Loucy (cell line): Measurements from ENCODE around the gene TMEFF1.

ENCODE experiments used
- H2AFZ ChIP-seq: fragments of 200-600 bp; sonication (generic); 2 replicates; pipeline ENCODE4 v1.6.0; 2016; ENCODE audit warnings: antibody characterized with exemption, mild to moderate bottlenecking, low read length, moderate library complexity
- H3F3A ChIP-seq: fragments of 200-600 bp; 2 replicates; pipeline ENCODE4 v1.6.0; 2016; ENCODE audit warnings: antibody characterized with exemption, low read depth, mild to moderate bottlenecking
- H3K27me3 ChIP-seq: fragments of 200-600 bp; sonication (generic); 2 replicates; pipeline ENCODE4 v1.6.1; 2014; ENCODE audit warnings: low read length, mild to moderate bottlenecking; ENCODE audit not compliant: insufficient read depth, poor library complexity, severe bottlenecking
- H3K36me3 ChIP-seq: fragments of 200-600 bp; sonication (generic); 2 replicates; pipeline ENCODE4 v1.6.1; 2016; ENCODE audit warnings: low read length; ENCODE audit not compliant: insufficient read depth
- H3K4me1 ChIP-seq: fragments of 200-600 bp; sonication (generic); 2 replicates; pipeline ENCODE4 v1.5.1; 2014; ENCODE audit warnings: low read length, mild to moderate bottlenecking; ENCODE audit not compliant: insufficient read depth, poor library complexity, severe bottlenecking
- H3K4me2 ChIP-seq: fragments of 200-600 bp; sonication (generic); 2 replicates; pipeline ENCODE4 v1.6.0; 2014; ENCODE audit warnings: antibody characterized with exemption, low read length, low read depth, mild to moderate bottlenecking; ENCODE audit not compliant: poor library complexity, severe bottlenecking
- H3K4me3 ChIP-seq: fragments of 200-600 bp; sonication (generic); 2 replicates; pipeline ENCODE4 v1.5.1; 2014; ENCODE audit warnings: low read length, mild to moderate bottlenecking, mixed read lengths; ENCODE audit not compliant: poor library complexity, severe bottlenecking
- H3K79me2 ChIP-seq: fragments of 200-600 bp; sonication (generic); 2 replicates; pipeline ENCODE4 v1.6.1; 2014; ENCODE audit warnings: low read length; ENCODE audit not compliant: insufficient read depth
- H3K9ac ChIP-seq: fragments of 200-600 bp; sonication (generic); 2 replicates; pipeline ENCODE4 v1.6.0; 2014; ENCODE audit warnings: mild to moderate bottlenecking, low read depth, low read length, moderate library complexity; ENCODE audit not compliant: poor library complexity, severe bottlenecking
- H3K9me2 ChIP-seq: fragments of 200-600 bp; sonication (generic); replicated peaks from 2 replicates; pipeline ENCODE4 v1.6.1; 2016; ENCODE audit warnings: low read depth, low read length, mixed read lengths
- H3K9me3 ChIP-seq: fragments of 200-600 bp; sonication (generic); 2 replicates; pipeline ENCODE4 v1.6.1; 2014; ENCODE audit warnings: mild to moderate bottlenecking, antibody characterized with exemption, low read length, low read depth; ENCODE audit not compliant: insufficient read depth
- H4K20me1 ChIP-seq: fragments of 200-600 bp; sonication (generic); 2 replicates; pipeline ENCODE4 v1.6.0; 2014; ENCODE audit warnings: antibody characterized with exemption, low read length, mild to moderate bottlenecking; ENCODE audit not compliant: insufficient read depth, poor library complexity, severe bottlenecking
- CTCF ChIP-seq: fragments of 200-600 bp; sonication (generic); conservative IDR thresholded peaks from 2 replicates; pipeline ENCODE4 v1.5.1; 2014; ENCODE audit warnings: mild to moderate bottlenecking, antibody characterized with exemption, low read length
- EZH2phosphoT487 ChIP-seq: fragments of 200-600 bp; IDR thresholded peaks from 2 replicates; pipeline ENCODE4 v1.6.1; 2018; ENCODE audit warnings: antibody characterized with exemption, mild to moderate bottlenecking, moderate library complexity, borderline replicate concordance

Gene TMEFF1

GRCh38 chr9:100441911-100442361 lies 31.0 kb upstream of the TMEFF1 start:
- H3K9ac ChIP-seq = no peak overlapping the region
- H3K9me2 ChIP-seq = no peaks in the 10 kb centered on the region
- H3K4me3 ChIP-seq = no peak overlapping the region
- peaks cover 22% of the 10 kb centered on the region; the same call in 1 of the 2 replicates for H3K36me3 ChIP-seq
- TF ChIP-seq EZH2phosphoT487 = no peak
- no peak for TF ChIP-seq CTCF
- no peak overlapping the region for H2AFZ ChIP-seq
- H3K79me2 ChIP-seq = peaks cover 35% of the 10 kb centered on the region
- no peaks in the 10 kb centered on the region for H3K27me3 ChIP-seq
- no peak overlapping the region for H3K4me2 ChIP-seq
- H3K4me1 ChIP-seq = peaks cover 4% of the 10 kb centered on the region
- no peaks in the 10 kb centered on the region for H3F3A ChIP-seq
- H3K9me3 ChIP-seq = no peaks in the 10 kb centered on the region
- H4K20me1 ChIP-seq = peaks cover 13% of the 10 kb centered on the region

GRCh38 chr9:100443781-100444768 lies 28.9 kb upstream of the TMEFF1 start:
- Histone ChIP-seq H3K9ac (no peak overlapping the region), H3K9me3 (no peaks in the 10 kb centered on the region), H3K79me2 (peaks cover 24% of the 10 kb centered on the region), H3K36me3 (peaks cover 28% of the 10 kb centered on the region; the same call in 1 of the 2 replicates), H3K9me2 (no peaks in the 10 kb centered on the region), H3K4me1 (peaks cover 4% of the 10 kb centered on the region), H3K4me3 (no peak overlapping the region), H3K4me2 (peak overlapping the region; percentile 10), H3K27me3 (no peaks in the 10 kb centered on the region), H4K20me1 (no peaks in the 10 kb centered on the region), H2AFZ (no peak overlapping the region), H3F3A (no peaks in the 10 kb centered on the region)
- TF ChIP-seq CTCF = no peak

- H3K4me3 ChIP-seq = no peak overlapping the region
- H2AFZ ChIP-seq = no peak overlapping the region
- peaks cover 4% of the 10 kb centered on the region for H3K4me1 ChIP-seq
- no peaks in the 10 kb centered on the region for H3K27me3 ChIP-seq
- no peaks in the 10 kb centered on the region for H4K20me1 ChIP-seq
- no peaks in the 10 kb centered on the region for H3F3A ChIP-seq
- TF ChIP-seq EZH2phosphoT487 (no peak), CTCF (0 out of 2 replicates have a peak, but pooled peaks have one; percentile 10)
- peaks cover 28% of the 10 kb centered on the region; the same call in 1 of the 2 replicates for H3K36me3 ChIP-seq
- H3K4me2 ChIP-seq = no peak overlapping the region
- peaks cover 17% of the 10 kb centered on the region for H3K79me2 ChIP-seq
- H3K9me2 ChIP-seq = no peaks in the 10 kb centered on the region
- H3K9ac ChIP-seq = no peak overlapping the region
- H3K9me3 ChIP-seq = no peaks in the 10 kb centered on the region
These were observed 27.6 kb upstream of the TMEFF1 start for GRCh38 chr9:100445161-100445902.
